Heart left ventricle (tissue), 16 donors: ENCODE results near the gene RNF31. TPM values are rescaled to one million over a fixed set of nuclear protein-coding genes. Genes with fewer than 3 reads are reported as not detected.
"Not testable (repeated sequence)": the region's sequence is repeated elsewhere in the genome, so short reads cannot be mapped to it uniquely, and the experiment has no call there.

Experiments
- ATAC-seq, 4 donors: fragments of 200-7000 bp; cut with Tn5 transposase; one replicate each; pipeline ENCODE4 v1.9.1; 2020 to 2022; ENCODE audit warnings: moderate library complexity in 4 of 4, mild to moderate bottlenecking in 3 of 4, moderate number of reproducible peaks in 1 of 4
- DNase-seq, 5 donors: peaks; one replicate each; pipeline ENCODE4 v3.0.0-alpha.2; 2020
- H3K27ac ChIP-seq, 12 donors: fragments of 200-600 bp; sonication (generic) in 4 of 12; one replicate each; pipeline versions ENCODE4 v1.5.0 to v1.8.0; 2016 to 2022; ENCODE audit warnings: mild to moderate bottlenecking in 2 of 12
- H3K27me3 ChIP-seq, 9 donors: fragments of 200-600 bp; sonication (generic) in 2 of 9; one replicate each; pipeline versions ENCODE4 v1.5.1 to v1.8.0; 2016 to 2022; ENCODE audit warnings: mild to moderate bottlenecking in 3 of 9
- H3K36me3 ChIP-seq, 9 donors: fragments of 200-600 bp; sonication (generic) in 2 of 9; one replicate each; pipeline versions ENCODE4 v1.5.0 to v1.8.0; 2018 to 2022; ENCODE audit warnings: mild to moderate bottlenecking in 2 of 9
- H3K4me1 ChIP-seq, 12 donors: fragments of 200-600 bp; sonication (generic) in 4 of 12; one replicate each; pipeline versions ENCODE4 v1.5.0 to v1.8.0; 2016 to 2022; ENCODE audit warnings: mild to moderate bottlenecking in 3 of 12
- H3K4me3 ChIP-seq, 12 donors: fragments of 200-600 bp; sonication (generic) in 4 of 12; one replicate each; pipeline versions ENCODE4 v1.5.0 to v1.8.0; 2017 to 2022; ENCODE audit warnings: mild to moderate bottlenecking in 9 of 12, moderate library complexity in 4 of 12
- H3K9me3 ChIP-seq, 12 donors: fragments of 200-600 bp; sonication (generic) in 4 of 12; one replicate each; pipeline versions ENCODE4 v1.5.0 to v1.8.0; 2016 to 2022; ENCODE audit warnings: mild to moderate bottlenecking in 1 of 12
- POLR2A ChIP-seq, 2 donors: fragments of 450-650 bp; IDR thresholded peaks; one replicate each; pipeline ENCODE4 v1.6.1; 2017; ENCODE audit warnings: antibody characterized with exemption in 2 of 2, mild to moderate bottlenecking in 2 of 2, moderate library complexity in 2 of 2
- WGBS, 4 donors: extraction: QIAGEN DNeasy Blood & Tissue Kit in 2 of 4; methylation state at CpG; one replicate each; pipeline versions ENCODE4 v1.1.5 to v1.1.7; 2013 to 2018; 5-methylcytosine and 5-hydroxymethylcytosine counted together
- intact Hi-C, 10 donors: fragments of 100-400 bp; cut with DNase I; formaldehyde crosslinking; loops; one replicate each; pipeline versions ENCODE4 v1.11.1 to v1.14.2; 2022
- polyA plus RNA-seq, 2 donors: library from polyadenylated mRNA; stranded (reverse); fragments of 200-250 nt; gene quantifications; one replicate each; pipeline ENCODE4 v1.2.3, GENCODE V29; 2013
- total RNA-seq, 9 donors: library from RNA; depleted of rRNA in 2 of 9; stranded (reverse); fragments of >200 nt in 2 of 9; fragmentation: NEBNext Ultra II Directional in 3 of 9; extraction: Animal tissue kit (Norgen Biotek cat#: 25700) in 3 of 9; gene quantifications; one replicate each; pipeline versions ENCODE4 v1.1.0 to v1.2.4, GENCODE V29; 2016 to 2023
- TF ChIP-seq, protein P1 (sequence below), 12 donors: fragments of 200-600 bp; sonication (generic) in 4 of 12; IDR thresholded peaks; one replicate each; pipeline versions ENCODE4 v1.5.0 to v1.8.0; 2018 to 2022; ENCODE audit warnings: antibody characterized with exemption in 12 of 12, mild to moderate bottlenecking in 5 of 12
- donor health status: ischemic (EF 13 %, LVEDD 7.1; RV severe dilation, severe dysfunction).
- donor health status: healthy with polysubstance abuse.
- donor health status: DM: no; HTN: yes; CAD: no.
- donor health status: DM: no; HTN: no; CAD: no.
- donor health status: ischemic (EF 25% LVEDD 6.9; RV normal size, moderate dysfunction).
- donor health status: ischemic (EF 25% LVEDD 5.7; RV mildly dilated, moderate dysfunction).
- donor health status: healthy.
- donor health status: DM: yes; HTN: yes; CAD: no.
- donor health status: ischemic (EF 35%, LVEDD 5.7; RV mildly dilated, moderate dysfunction).
- donor health status: nonischemic (EF 11% LVEDD 7.7; RV severe dilation, severe dysfunction).
- donor health status: DM: yes; HTN: yes; CAD: no.
- donor health status: PGD.
- donor health status: ischemic (EF 29% LVEDD 5.4; RV normal size, mild dysfunction).
- donor health status: nonischemic (EF 23%, LVEDD 6.1; RV moderate dilation, normal function).

Gene RNF31
- total and polyA plus RNA-seq, 11 donors: 31.6 to 54.2 (median 36.6) TPM

DNA sequence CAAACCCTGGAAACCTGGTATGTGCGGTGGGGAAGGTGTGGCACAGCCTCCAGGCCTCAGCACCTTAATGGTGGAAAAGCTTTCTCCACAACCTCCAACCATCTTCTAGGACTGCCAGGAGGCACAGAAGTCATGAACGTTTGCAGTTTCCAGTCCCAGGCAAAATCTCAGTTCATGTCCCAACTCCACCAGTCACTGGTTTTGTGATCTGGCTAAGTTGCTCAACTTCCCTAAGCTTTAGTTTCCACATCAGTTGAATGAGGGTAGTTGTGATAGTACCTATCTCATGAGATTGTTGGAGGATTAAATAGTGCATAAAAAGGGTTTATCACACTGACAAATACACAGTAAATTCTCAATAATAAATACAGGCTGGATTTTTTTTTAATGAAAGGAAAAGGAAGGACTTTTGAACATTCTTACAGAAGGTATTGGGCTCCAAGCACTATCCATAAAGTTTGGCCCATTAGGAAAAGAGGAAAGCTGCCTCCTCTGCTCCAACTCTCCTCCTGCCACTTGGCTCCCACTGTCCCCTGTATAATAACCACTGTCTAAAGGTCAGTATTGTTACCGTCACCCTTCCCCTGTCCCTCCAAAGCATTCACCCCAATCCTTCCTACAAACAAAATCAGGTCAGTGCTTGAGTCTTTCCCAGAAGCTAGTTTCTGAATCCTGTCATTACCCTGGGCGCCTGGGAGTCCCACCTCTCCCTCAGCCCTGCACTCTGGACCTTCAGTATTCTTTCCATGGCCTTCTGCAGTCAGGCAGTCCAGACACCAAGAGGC, 46.9 kb upstream of the RNF31 start:
- Histone ChIP-seq H3K9me3 (no peaks in the 10 kb centered on the region), H3K27me3 (no peaks in the 10 kb centered on the region), H3K36me3 (peaks cover 0 to 65% (median 0%) of the 10 kb centered on the region in 9 donors), H3K4me3 (no peak overlapping the region), H3K4me1 (peaks cover 0 to 5% (median 2%) of the 10 kb centered on the region in 12 donors), H3K27ac (no peak overlapping the region)
- DNase-seq (no peak), ATAC-seq (no peak)
- no peak for TF ChIP-seq POLR2A (IDR thresholded peaks at IDR 0.05)
- TF ChIP-seq, protein P1, sequence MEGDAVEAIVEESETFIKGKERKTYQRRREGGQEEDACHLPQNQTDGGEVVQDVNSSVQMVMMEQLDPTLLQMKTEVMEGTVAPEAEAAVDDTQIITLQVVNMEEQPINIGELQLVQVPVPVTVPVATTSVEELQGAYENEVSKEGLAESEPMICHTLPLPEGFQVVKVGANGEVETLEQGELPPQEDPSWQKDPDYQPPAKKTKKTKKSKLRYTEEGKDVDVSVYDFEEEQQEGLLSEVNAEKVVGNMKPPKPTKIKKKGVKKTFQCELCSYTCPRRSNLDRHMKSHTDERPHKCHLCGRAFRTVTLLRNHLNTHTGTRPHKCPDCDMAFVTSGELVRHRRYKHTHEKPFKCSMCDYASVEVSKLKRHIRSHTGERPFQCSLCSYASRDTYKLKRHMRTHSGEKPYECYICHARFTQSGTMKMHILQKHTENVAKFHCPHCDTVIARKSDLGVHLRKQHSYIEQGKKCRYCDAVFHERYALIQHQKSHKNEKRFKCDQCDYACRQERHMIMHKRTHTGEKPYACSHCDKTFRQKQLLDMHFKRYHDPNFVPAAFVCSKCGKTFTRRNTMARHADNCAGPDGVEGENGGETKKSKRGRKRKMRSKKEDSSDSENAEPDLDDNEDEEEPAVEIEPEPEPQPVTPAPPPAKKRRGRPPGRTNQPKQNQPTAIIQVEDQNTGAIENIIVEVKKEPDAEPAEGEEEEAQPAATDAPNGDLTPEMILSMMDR (IDR thresholded peaks at IDR 0.05): no peak
- intact Hi-C loops: no loop called here
- WGBS, 4 donors: 75 to 84% (median 81%) methylated on average over 3 to 4 of the region's 4 CpGs

DNA sequence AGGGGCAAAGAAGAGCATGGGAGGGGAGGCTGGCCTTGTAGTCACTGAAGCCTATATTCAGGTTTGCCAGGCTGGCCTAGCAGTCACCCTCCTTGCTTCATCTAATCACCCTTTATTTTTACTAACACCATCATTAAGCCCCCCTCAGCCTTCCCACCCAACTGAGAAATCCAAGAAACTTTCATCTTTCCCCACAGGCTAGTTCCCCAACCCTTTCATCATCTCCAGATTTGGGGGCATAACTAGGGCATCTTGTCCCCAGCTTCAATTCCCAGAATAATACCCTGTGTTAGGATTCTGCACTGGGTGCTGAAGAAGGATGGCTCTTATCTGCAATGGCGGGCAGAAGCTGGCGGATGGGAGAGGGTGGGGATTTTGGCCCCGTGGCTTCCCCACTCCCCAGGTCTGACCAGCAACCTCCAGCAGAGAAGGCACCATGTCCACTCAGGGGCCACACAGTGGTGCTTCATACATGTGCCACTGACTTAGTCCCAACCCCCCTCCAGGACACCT, 46.3 kb upstream of the RNF31 start:
- intact Hi-C loops: no loop called here
- DNase-seq (no peak), ATAC-seq (no peak)
- Histone ChIP-seq H3K27ac (no peak overlapping the region), H3K9me3 (no peaks in the 10 kb centered on the region), H3K27me3 (no peaks in the 10 kb centered on the region), H3K4me1 (peaks cover 0 to under 1% (median 0%) of the 10 kb centered on the region in 12 donors), H3K4me3 (no peak overlapping the region), H3K36me3 (peaks cover 0 to 65% (median 0%) of the 10 kb centered on the region in 9 donors)
- TF ChIP-seq, protein P1 (IDR thresholded peaks at IDR 0.05): no peak
- TF ChIP-seq POLR2A (IDR thresholded peaks at IDR 0.05): no peak
- 86 to 94% (median 93%) methylated on average over 3 of the region's 3 CpGs for WGBS, 4 donors

DNA sequence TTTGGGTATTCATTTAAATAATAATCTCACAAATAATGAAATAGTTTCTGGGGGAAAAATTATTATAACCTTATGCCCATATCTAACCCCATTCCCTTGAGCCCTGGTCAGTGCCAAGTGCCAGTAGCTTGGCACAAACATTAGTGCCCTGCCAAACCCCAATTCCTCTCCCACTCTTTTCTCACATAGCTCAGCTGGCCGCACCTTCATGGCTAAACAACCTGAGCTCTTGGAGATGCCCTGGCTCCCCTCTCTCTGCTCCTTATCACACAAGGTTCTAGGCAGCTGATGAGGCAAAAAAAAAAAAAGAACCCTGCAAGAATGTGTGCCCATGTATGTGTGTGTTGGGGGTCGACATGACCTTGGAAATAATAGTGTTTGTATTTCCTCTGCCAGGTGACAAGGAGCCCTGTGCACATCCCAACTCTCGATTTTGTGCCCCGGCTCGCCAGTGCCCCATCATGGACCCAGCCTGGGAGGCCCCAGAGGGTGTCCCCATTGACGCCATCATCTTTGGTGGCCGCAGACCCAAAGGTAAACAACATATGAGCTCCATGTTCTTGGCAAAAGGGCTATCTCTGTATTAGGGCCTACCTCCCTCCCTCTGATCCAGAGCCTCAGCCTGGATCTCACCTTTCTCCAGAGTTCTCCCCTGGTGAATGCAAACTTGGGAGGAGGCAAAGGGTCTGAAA, 44.8 kb upstream of the RNF31 start:
- WGBS, 4 donors: 88 to 95% (median 94%) methylated on average over 7 of the region's 7 CpGs
- Histone ChIP-seq H3K36me3 (peaks cover 0 to 65% (median 0%) of the 10 kb centered on the region in 9 donors), H3K27me3 (no peaks in the 10 kb centered on the region), H3K4me3 (no peak overlapping the region), H3K9me3 (no peaks in the 10 kb centered on the region), H3K27ac (no peak overlapping the region), H3K4me1 (peaks cover 0 to 4% (median 0%) of the 10 kb centered on the region in 12 donors)
- TF ChIP-seq, protein P1 (IDR thresholded peaks at IDR 0.05): no peak
- no peak for TF ChIP-seq POLR2A (IDR thresholded peaks at IDR 0.05)
- no peak for DNase-seq
- intact Hi-C loops: no loop called here
- no peak for ATAC-seq

DNA sequence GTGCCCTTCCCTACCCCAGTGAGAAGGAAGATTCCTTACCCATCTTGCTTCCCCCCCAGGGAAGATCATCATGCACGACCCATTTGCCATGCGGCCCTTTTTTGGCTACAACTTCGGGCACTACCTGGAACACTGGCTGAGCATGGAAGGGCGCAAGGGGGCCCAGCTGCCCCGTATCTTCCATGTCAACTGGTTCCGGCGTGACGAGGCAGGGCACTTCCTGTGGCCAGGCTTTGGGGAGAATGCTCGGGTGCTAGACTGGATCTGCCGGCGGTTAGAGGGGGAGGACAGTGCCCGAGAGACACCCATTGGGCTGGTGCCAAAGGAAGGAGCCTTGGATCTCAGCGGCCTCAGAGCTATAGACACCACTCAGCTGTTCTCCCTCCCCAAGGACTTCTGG, 43.8 kb upstream of the RNF31 start:
- ATAC-seq (no peak), DNase-seq (no peak)
- intact Hi-C loops: no loop called here
- Histone ChIP-seq H3K4me1 (peaks cover 0 to 6% (median 0%) of the 10 kb centered on the region in 12 donors), H3K27me3 (no peaks in the 10 kb centered on the region), H3K4me3 (no peak overlapping the region), H3K36me3 (peaks cover 0 to 56% (median 0%) of the 10 kb centered on the region in 9 donors), H3K27ac (no peak overlapping the region), H3K9me3 (no peaks in the 10 kb centered on the region)
- 91 to 95% (median 94%) methylated on average over 11 to 13 of the region's 13 CpGs for WGBS, 4 donors
- no peak for TF ChIP-seq POLR2A (IDR thresholded peaks at IDR 0.05)
- TF ChIP-seq, protein P1 (IDR thresholded peaks at IDR 0.05): no peak

DNA sequence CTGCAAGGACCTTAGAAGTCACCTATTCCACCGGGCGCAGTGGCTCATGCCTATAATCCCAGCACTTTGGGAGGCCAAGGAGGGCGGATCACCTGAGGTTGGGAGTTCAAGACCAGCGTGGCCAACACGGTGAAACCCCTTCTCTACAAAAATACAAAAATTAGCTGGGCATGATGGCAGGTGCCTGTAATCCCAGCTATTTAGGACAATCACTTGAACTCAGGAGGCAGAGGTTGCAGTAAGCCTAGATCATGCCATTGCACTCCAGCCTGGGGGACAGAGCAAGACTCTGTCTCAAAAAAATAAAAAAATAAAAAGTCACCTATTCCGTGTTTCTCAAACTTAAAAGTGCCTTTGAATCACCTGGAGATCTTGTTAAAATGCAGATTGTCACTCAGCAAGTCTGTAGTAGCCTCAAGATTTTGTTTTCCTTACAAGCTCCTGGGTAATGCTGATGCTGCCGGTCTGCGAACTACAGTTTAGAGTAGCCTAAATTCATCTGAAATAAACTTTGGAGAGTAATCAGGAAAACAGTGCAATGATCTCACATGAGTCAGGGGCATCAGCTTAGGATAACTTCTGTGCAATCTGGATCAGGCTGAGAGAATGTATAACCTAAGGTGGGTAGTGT, 41.6 kb upstream of the RNF31 start:
- H3K4me1 ChIP-seq: peaks cover 0 to 16% (median 6%) of the 10 kb centered on the region in 12 donors
- not testable (repeated sequence) for H3K27ac ChIP-seq, H3K9me3 ChIP-seq, DNase-seq, ATAC-seq, H3K27me3 ChIP-seq, H3K4me3 ChIP-seq
- intact Hi-C loops: loop anchor here in 8 of 10 donors (2.0 to 5.0 kb wide), 5 partner anchors 37 to 93 kb away; partner anchors contain the start of genes EMC9 (in 1 of the 8) and IRF9 (in 1 of the 8)
- 94 to 96% (median 96%) methylated on average over 8 of the region's 8 CpGs for WGBS, 4 donors
- H3K36me3 ChIP-seq: peaks cover 0 to 36% (median 0%) of the 10 kb centered on the region in 9 donors
